Measurements from ENCODE around the gene ATP11A. TPM values are rescaled to one million over a fixed set of nuclear protein-coding genes. Genes with fewer than 3 reads are reported as not detected.

ATP11A gene
- total and polyA plus RNA-seq, 9 donors = 6.6 to 72.7 (median 34.9) TPM

GRCh38 chr13:112843392-112844111, 153.7 kb downstream of the ATP11A start:
- WGBS, 3 donors = 65 to 79% (median 78%) methylated on average over 28 of the region's 28 CpGs
- Histone ChIP-seq H3K4me1 (ENCODE audit: insufficient read depth) (no peaks in the 10 kb centered on the region), H3K36me3 (no peaks in the 10 kb centered on the region), H3K27ac (no peak overlapping the region), H3K27me3 (no peaks in the 10 kb centered on the region), H3K9me3 (no peaks in the 10 kb centered on the region), H3K4me3 (no peak overlapping the region)
- TF ChIP-seq POLR2A (IDR thresholded peaks at IDR 0.05) = no peak
- no peak for TF ChIP-seq EP300 (IDR thresholded peaks at IDR 0.05)
- no peak for TF ChIP-seq CTCF (IDR thresholded peaks at IDR 0.05)
- intact Hi-C loops (cut with DNase I) = no loop called here
- DNase-seq = no peak

- intact Hi-C loops (cut with DNase I) = no loop called here
- H3K36me3 ChIP-seq = no peaks in the 10 kb centered on the region
- H3K27ac ChIP-seq = no peak overlapping the region
- no peaks in the 10 kb centered on the region for H3K4me1 ChIP-seq (ENCODE audit: insufficient read depth)
- no peaks in the 10 kb centered on the region for H3K27me3 ChIP-seq
- H3K9me3 ChIP-seq = no peaks in the 10 kb centered on the region
- DNase-seq = no peak
- TF ChIP-seq POLR2A (IDR thresholded peaks at IDR 0.05) (no peak), EP300 (IDR thresholded peaks at IDR 0.05) (no peak), CTCF (IDR thresholded peaks at IDR 0.05) (no peak)
- WGBS, 3 donors = 87 to 93% (median 90%) methylated on average over 23 of the region's 23 CpGs
- no peak overlapping the region for H3K4me3 ChIP-seq
These were observed 154.6 kb downstream of the ATP11A start for GRCh38 chr13:112844411-112844810.

- intact Hi-C loops (cut with DNase I) = no loop called here
- 94 to 98% (median 96%) methylated on average over 8 to 10 of the region's 10 CpGs for WGBS, 3 donors
- DNase-seq = no peak
- Histone ChIP-seq H3K36me3 (no peaks in the 10 kb centered on the region), H3K4me1 (ENCODE audit: insufficient read depth) (no peaks in the 10 kb centered on the region), H3K4me3 (no peak overlapping the region), H3K27me3 (no peaks in the 10 kb centered on the region), H3K27ac (no peak overlapping the region), H3K9me3 (no peaks in the 10 kb centered on the region)
- TF ChIP-seq POLR2A (IDR thresholded peaks at IDR 0.05) (no peak), EP300 (IDR thresholded peaks at IDR 0.05) (no peak), CTCF (IDR thresholded peaks at IDR 0.05) (no peak)
These were observed 155.0 kb downstream of the ATP11A start for GRCh38 chr13:112844879-112845278.

GRCh38 chr13:112845511-112846144, 155.8 kb downstream of the ATP11A start:
- intact Hi-C loops (cut with DNase I) = no loop called here
- no peaks in the 10 kb centered on the region for H3K27me3 ChIP-seq
- DNase-seq = no peak
- H3K4me1 ChIP-seq (ENCODE audit: insufficient read depth) = no peaks in the 10 kb centered on the region
- no peaks in the 10 kb centered on the region for H3K36me3 ChIP-seq
- H3K9me3 ChIP-seq = no peaks in the 10 kb centered on the region
- WGBS, 3 donors = 82 to 95% (median 94%) methylated on average over 16 to 23 of the region's 23 CpGs
- H3K27ac ChIP-seq = no peak overlapping the region
- no peak for TF ChIP-seq POLR2A (IDR thresholded peaks at IDR 0.05)
- no peak for TF ChIP-seq CTCF (IDR thresholded peaks at IDR 0.05)
- no peak for TF ChIP-seq EP300 (IDR thresholded peaks at IDR 0.05)
- H3K4me3 ChIP-seq = no peak overlapping the region
